DOHH2 (cell line): ENCODE data around the gene DENND5B.
A peak's percentile ranks its signal among the peaks of the same experiment; 100 is the strongest.

Experiments
- H3F3A ChIP-seq: fragments of 200-600 bp; sonication (generic), shearing (Covaris generic); 2 replicates; pipeline ENCODE4 v1.6.0; 2016; ENCODE audit warnings: antibody characterized with exemption, mild to moderate bottlenecking; ENCODE audit not compliant: control insufficient read depth, insufficient read depth
- H3K27ac ChIP-seq: fragments of 200-600 bp; sonication (generic); 2 replicates; pipeline ENCODE4 v1.5.1; 2014; ENCODE audit warnings: low read depth, mild to moderate bottlenecking, low read length, moderate library complexity
- H3K27me3 ChIP-seq: fragments of 200-600 bp; sonication (generic); 2 replicates; pipeline ENCODE4 v1.6.1; 2014; ENCODE audit warnings: mild to moderate bottlenecking, low read length, mixed read lengths; ENCODE audit not compliant: control insufficient read depth
- H3K36me3 ChIP-seq: fragments of 200-600 bp; sonication (generic); 2 replicates; pipeline ENCODE4 v1.6.1; 2014; ENCODE audit warnings: mild to moderate bottlenecking, low read length, moderate library complexity, mixed read lengths; ENCODE audit not compliant: control insufficient read depth
- H3K4me1 ChIP-seq: fragments of 200-600 bp; sonication (generic); 2 replicates; pipeline ENCODE4 v1.6.1; 2014; ENCODE audit warnings: mild to moderate bottlenecking, low read length, mixed read lengths; ENCODE audit not compliant: control insufficient read depth
- H3K4me2 ChIP-seq: fragments of 200-600 bp; sonication (generic); 2 replicates; pipeline ENCODE4 v1.6.0; 2014; ENCODE audit warnings: mild to moderate bottlenecking, low read length, moderate library complexity
- H3K4me3 ChIP-seq: fragments of 200-600 bp; sonication (generic); 2 replicates; pipeline ENCODE4 v1.5.1; 2014; ENCODE audit warnings: mild to moderate bottlenecking, low read length, mixed read lengths
- H3K79me2 ChIP-seq: fragments of 200-600 bp; sonication (generic); 2 replicates; pipeline ENCODE4 v1.6.1; 2014; ENCODE audit warnings: mild to moderate bottlenecking, low read length, mixed read lengths; ENCODE audit not compliant: control insufficient read depth
- H3K9me2 ChIP-seq: fragments of 200-600 bp; sonication (generic); replicated peaks from 2 replicates; pipeline ENCODE4 v1.6.1; 2014; ENCODE audit warnings: mild to moderate bottlenecking, low read length, mixed read lengths; ENCODE audit not compliant: control insufficient read depth
- H3K9me3 ChIP-seq: fragments of 200-600 bp; sonication (generic); 2 replicates; pipeline ENCODE4 v1.6.1; 2014; ENCODE audit warnings: antibody characterized with exemption, low read length, mixed read lengths; ENCODE audit not compliant: control insufficient read depth, insufficient read depth
- H4K20me1 ChIP-seq: fragments of 200-600 bp; sonication (generic); 2 replicates; pipeline ENCODE4 v1.6.0; 2014; ENCODE audit warnings: low read depth, mild to moderate bottlenecking, antibody characterized with exemption, low read length, moderate library complexity; ENCODE audit not compliant: control insufficient read depth, insufficient read depth
- CTCF ChIP-seq: fragments of 200-600 bp; sonication (generic); IDR thresholded peaks from one replicate; pipeline ENCODE4 v1.5.1; 2014; ENCODE audit warnings: antibody characterized with exemption, mild to moderate bottlenecking, low read depth, low read length; ENCODE audit not compliant: poor library complexity, severe bottlenecking
- EZH2phosphoT487 ChIP-seq: fragments of 200-600 bp; sonication (generic); IDR thresholded peaks from 2 replicates; pipeline ENCODE4 v1.6.1; 2017; ENCODE audit warnings: borderline replicate concordance, mild to moderate bottlenecking, antibody characterized with exemption, low read length, moderate library complexity, mixed read lengths

The DENND5B gene

GRCh38 chr12:31521964-31522363 lies 69.0 kb downstream of the DENND5B start:
- no peaks in the 10 kb centered on the region for H4K20me1 ChIP-seq
- H3K9me3 ChIP-seq: no peaks in the 10 kb centered on the region
- peaks cover 92% of the 10 kb centered on the region for H3K79me2 ChIP-seq
- H3K9me2 ChIP-seq: no peaks in the 10 kb centered on the region
- H3K4me2 ChIP-seq: no peak overlapping the region
- no peak for TF ChIP-seq CTCF
- no peak for TF ChIP-seq EZH2phosphoT487
- no peaks in the 10 kb centered on the region for H3K27me3 ChIP-seq
- peaks cover 9% of the 10 kb centered on the region for H3F3A ChIP-seq
- peaks cover 84% of the 10 kb centered on the region for H3K4me1 ChIP-seq
- no peaks in the 10 kb centered on the region for H3K36me3 ChIP-seq
- no peak overlapping the region for H3K4me3 ChIP-seq
- no peak overlapping the region for H3K27ac ChIP-seq

GRCh38 chr12:31519511-31519910 lies 71.4 kb downstream of the DENND5B start:
- peak overlapping the region; percentile 16; the same call in 1 of the 2 replicates for H3K4me3 ChIP-seq
- H3K9me3 ChIP-seq: no peaks in the 10 kb centered on the region
- H3K27ac ChIP-seq: no peak overlapping the region
- TF ChIP-seq EZH2phosphoT487: no peak
- TF ChIP-seq CTCF: no peak
- no peaks in the 10 kb centered on the region for H3K9me2 ChIP-seq
- no peaks in the 10 kb centered on the region for H3K36me3 ChIP-seq
- H3K4me2 ChIP-seq: peak overlapping the region; percentile 37
- H4K20me1 ChIP-seq: no peaks in the 10 kb centered on the region
- peaks cover 60% of the 10 kb centered on the region for H3K4me1 ChIP-seq
- peaks cover 75% of the 10 kb centered on the region for H3K79me2 ChIP-seq
- H3F3A ChIP-seq: no peaks in the 10 kb centered on the region
- H3K27me3 ChIP-seq: no peaks in the 10 kb centered on the region

- H3K4me3 ChIP-seq: no peak overlapping the region
- peaks cover 67% of the 10 kb centered on the region for H3K79me2 ChIP-seq
- no peaks in the 10 kb centered on the region for H4K20me1 ChIP-seq
- H3K27me3 ChIP-seq: no peaks in the 10 kb centered on the region
- peak overlapping the region; percentile 37 for H3K4me2 ChIP-seq
- no peaks in the 10 kb centered on the region for H3F3A ChIP-seq
- H3K9me3 ChIP-seq: no peaks in the 10 kb centered on the region
- H3K36me3 ChIP-seq: no peaks in the 10 kb centered on the region
- TF ChIP-seq EZH2phosphoT487 (no peak), CTCF (no peak)
- no peaks in the 10 kb centered on the region for H3K9me2 ChIP-seq
- H3K4me1 ChIP-seq: peaks cover 53% of the 10 kb centered on the region
- H3K27ac ChIP-seq: no peak overlapping the region
Observed at GRCh38 chr12:31518680-31519227, 72.2 kb downstream of the DENND5B start.

- H3K9me3 ChIP-seq: no peaks in the 10 kb centered on the region
- no peaks in the 10 kb centered on the region for H3K27me3 ChIP-seq
- H3K36me3 ChIP-seq: no peaks in the 10 kb centered on the region
- peaks cover 62% of the 10 kb centered on the region for H3K79me2 ChIP-seq
- H3K27ac ChIP-seq: no peak overlapping the region
- no peak overlapping the region for H3K4me3 ChIP-seq
- no peaks in the 10 kb centered on the region for H4K20me1 ChIP-seq
- H3K4me1 ChIP-seq: peaks cover 51% of the 10 kb centered on the region
- H3F3A ChIP-seq: no peaks in the 10 kb centered on the region
- H3K4me2 ChIP-seq: 0 out of 2 replicates have a peak overlapping the region, but pooled peaks have one; percentile 37
- no peaks in the 10 kb centered on the region for H3K9me2 ChIP-seq
- TF ChIP-seq CTCF (no peak), EZH2phosphoT487 (no peak)
Observed at GRCh38 chr12:31517994-31518393, 72.9 kb downstream of the DENND5B start.
